GF-D8 (cell line): ENCODE measurements around the gene GDAP1L1.

ENCODE experiments used
- DNase-seq: peaks from one replicate; lab custom pipeline; 2025; lab: John Stamatoyannopoulos, UW

Gene GDAP1L1

GRCh38 chr20:44247131-44247571, at the start of gene GDAP1L1:
GDAP1L1 (plus strand) TSS chr20:44247308; CDS start chr20:44247335, 27 bp downstream.
- no peak for DNase-seq

- DNase-seq = no peak
Observed at GRCh38 chr20:44198872-44199271, 48.2 kb upstream of the GDAP1L1 start.

- DNase-seq = no peak
Observed at GRCh38 chr20:44199877-44200276, 47.2 kb upstream of the GDAP1L1 start.

DNA sequence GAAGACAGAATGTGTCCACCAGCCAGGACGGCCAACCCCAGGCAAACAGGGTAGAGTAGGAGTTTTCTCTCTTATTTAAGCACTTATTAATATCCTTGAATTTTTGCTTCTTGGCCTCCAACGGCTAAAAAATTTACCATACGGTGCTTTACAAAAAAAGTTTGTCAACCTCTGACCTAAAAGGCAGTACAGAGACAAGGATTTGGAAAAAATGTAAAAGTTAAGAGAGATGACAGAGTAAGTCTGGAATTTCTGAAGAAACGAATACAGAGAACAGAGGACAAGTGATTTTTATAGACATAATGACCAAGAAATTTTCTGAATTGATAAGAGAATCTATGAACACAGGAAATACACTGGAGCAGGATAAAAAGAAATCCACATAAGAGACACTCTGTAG, 46.7 kb upstream of the GDAP1L1 start:
- DNase-seq = no peak

DNA sequence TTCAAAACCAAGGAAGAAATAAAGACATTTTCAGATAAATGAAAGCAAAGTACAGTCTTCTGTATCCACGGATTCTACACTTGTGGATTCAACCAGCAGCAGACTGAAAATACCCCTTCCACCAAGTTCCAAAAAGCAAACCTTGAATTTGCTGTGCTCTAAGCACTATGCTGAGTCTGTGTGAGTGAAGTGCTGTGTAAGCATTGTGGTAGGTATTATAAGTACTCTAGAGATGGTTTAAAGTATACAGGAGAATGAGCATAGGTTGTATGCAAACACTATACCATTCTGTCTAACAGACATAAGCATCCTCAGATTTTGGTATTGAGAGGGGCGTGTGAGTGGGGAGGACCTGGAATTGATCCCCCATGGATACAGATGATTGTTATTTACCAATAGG, 46.1 kb upstream of the GDAP1L1 start:
- no peak for DNase-seq

DNA sequence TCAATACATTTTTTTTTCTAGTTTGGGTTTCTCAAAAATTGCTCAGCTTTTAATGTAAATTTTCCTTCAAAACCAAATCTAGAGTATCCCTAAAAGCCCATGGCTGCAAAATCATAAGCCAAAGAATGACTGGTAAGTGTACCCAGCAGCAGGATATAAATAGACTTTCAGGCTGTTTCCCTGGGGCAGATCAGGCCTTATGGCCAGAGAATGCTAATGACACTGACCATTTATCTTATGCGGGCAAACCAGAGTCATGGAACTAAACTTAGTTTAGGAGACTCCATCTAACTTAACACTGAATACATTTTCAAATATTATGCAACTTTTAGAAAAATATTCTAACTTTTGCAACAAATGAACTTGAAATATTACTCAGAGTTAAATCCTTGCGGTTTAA, 43.9 kb upstream of the GDAP1L1 start:
- DNase-seq = no peak

- no peak for DNase-seq
Observed at GRCh38 chr20:44204156-44204831, 42.8 kb upstream of the GDAP1L1 start.

- DNase-seq = no peak
Observed at GRCh38 chr20:44204832-44205215, 42.3 kb upstream of the GDAP1L1 start.

DNA sequence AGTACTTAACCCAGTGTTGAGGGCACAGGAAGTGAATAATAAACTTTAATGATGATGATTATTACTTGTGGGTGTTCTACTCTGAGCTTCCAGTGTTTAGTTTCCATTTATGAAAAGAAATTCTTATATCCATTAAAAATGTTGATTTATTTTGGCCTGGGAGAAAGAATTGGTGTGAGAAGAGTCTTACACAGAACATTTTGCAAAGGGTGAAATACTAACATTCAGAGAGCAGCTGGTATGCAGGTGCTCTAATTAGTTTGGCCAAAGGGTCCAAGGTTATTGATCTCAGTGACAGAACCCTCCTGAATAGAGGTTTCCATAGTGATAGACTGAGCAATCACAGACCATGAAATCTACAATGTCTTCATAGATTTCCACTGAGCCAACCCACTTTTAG, 41.0 kb upstream of the GDAP1L1 start:
- no peak for DNase-seq

- no peak for DNase-seq
Observed at GRCh38 chr20:44207126-44207723, 39.9 kb upstream of the GDAP1L1 start.

DNA sequence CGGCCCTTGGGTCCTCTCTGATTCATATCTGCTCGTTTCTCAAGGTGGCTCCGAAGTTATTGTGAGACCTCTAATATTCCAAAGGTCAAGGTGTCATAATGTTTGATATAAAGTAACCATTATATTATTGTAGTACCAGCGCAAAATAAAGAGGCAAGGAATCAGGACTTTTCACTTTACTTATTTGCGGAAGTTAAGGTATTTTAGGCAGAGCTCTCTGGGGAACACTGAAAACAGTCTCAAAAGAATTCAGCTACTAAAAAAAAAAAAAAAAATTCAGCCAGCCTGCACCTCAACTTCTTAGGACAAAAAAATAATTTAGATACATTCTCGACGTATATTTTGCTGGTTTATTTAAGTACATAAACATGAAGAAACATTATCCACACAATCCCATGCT, 38.9 kb upstream of the GDAP1L1 start:
- no peak for DNase-seq

DNA sequence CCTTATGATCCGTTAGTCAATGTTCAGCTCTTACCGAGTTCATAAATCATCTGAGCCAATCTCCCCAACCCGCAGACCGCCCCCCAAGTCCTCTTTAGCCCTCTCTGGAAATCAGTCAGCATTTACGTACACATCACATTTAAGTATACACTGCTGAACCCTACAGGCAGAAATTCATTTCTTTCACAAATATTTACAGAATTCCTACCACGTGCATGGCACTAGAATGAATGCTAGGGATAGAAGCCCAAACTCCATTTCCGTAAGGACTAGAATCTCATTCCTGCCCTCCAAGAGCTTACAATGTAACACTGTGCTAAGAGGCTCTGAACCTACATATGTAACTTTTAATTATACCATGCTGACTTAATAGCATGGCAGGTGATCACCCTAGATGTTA, 38.3 kb upstream of the GDAP1L1 start:
- DNase-seq = no peak

DNA sequence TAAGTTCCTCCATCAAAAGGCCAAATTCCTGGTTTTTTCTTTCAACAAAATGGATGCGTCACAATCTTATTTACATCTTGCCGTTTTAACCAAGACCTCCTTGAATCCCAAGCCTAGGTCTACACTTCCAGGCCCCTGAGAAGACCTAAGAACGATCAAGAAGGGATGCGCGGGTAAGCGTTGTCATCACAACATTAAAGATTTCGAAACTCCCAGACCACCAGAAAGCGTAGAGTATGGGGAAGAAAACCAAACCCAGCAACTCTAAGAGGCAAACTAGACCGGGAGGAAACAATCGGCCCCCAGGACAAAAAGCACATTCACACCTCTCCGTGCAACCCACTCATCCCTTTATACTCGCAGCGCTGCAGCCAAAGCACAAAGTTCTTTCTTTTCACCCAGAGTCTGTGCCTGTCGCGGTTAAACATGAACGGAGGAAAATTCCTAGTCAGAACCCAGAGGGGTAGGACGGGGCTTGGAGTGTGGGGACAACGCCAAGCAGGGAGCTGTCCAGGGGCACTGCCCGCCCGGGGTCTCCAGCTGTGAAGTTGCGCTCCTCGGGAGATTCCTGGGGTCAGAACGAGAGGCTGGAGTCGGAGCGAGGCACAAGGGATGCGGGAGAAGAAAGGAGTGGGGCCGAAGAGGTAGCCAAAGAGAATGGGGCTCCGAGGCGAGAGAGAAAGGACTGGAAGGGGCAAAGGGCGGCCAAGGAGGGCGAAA, 37.3 kb upstream of the GDAP1L1 start:
- DNase-seq = no peak

GRCh38 chr20:44210406-44211176, 36.5 kb upstream of the GDAP1L1 start, which contains the start of gene OSER1:
OSER1 (minus strand) TSS chr20:44210771; CDS start chr20:44206957, 3,814 bp downstream.
- peak; percentile 92 for DNase-seq

DNA sequence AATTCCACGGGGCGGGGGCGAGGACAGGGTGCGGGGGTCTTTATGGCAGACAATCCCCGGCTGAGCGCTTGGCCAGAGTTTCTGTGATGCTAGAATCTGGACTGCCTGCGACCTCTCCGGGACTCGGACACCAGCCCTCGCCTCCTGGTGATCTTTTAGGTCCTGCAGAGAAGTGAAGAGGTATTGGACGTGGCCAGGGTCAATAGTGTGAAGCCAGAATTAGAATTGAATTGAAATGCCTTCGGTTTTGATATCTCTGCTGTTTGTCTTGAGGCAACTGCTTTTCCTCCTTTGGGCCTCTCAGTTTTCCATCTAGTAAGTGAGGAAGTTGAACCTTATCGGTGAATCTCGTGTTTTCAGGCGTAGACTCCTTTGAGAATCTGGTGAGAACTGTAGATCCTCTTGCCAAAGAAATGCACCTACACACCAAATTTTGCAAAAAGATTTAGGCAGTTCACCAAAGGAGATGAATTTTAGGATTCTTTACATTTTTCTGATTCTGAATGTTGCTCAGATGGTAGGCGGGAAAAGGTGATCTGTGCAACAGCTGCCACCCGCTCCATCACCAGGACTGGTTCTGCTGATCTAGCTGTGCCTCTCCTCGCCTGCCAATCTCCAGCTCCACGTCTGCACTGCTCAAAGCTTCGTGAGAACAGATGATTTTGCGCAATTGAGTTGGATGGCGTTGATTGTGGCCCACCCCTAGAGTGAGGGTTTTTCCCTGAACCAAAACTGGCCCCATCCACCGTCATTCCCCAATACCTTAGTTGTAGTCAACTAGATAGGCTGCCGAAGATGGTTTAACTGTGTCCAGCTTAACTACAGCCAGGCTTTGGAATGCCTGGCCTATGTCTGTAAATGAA, 35.7 kb upstream of the GDAP1L1 start:
- peak; percentile 20 for DNase-seq

GRCh38 chr20:44212792-44213191, 34.3 kb upstream of the GDAP1L1 start:
- no peak for DNase-seq

DNA sequence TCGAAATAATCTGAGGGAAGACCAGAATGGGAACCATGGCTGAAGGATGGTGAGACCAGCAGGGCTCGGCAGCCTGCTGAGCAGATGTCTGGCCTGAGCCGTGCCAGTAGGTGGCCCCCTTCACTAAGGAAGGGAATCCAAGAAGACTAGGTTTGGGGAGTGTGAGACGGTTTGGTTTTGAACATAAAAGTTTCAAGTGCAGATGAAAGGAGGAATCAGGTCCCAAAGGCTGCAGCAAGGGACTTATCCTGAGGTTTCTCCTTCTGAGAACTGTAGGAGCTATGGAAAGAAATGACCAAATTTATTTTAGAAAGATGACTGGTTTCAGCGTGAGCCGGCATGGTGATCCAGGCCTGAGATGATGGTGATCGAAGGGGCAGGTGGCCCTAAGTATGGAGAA, 32.0 kb upstream of the GDAP1L1 start:
- peak; percentile 16 for DNase-seq

GRCh38 chr20:44217342-44218092, 29.6 kb upstream of the GDAP1L1 start:
- peak; percentile 46 for DNase-seq

GRCh38 chr20:44218446-44218845, 28.7 kb upstream of the GDAP1L1 start:
- no peak for DNase-seq

GRCh38 chr20:44219170-44219730, 27.9 kb upstream of the GDAP1L1 start:
- no peak for DNase-seq
